Activated CD4-positive, alpha-beta memory T cell treated with anti-CD3 and anti-CD28 coated beads, Interleukin-2, amount 10 ng/mL, durations not matched to agents 7 days and 5 days (primary cell): ENCODE data around the gene ZNF662. TPM values are rescaled to one million over a fixed set of nuclear protein-coding genes. Genes with fewer than 3 reads are reported as not detected.

Source experiments
- CTCF ChIA-PET: fragments of 350-600 bp; sonication (Branson Sonifier 250); formaldehyde crosslinking; loops from one replicate; lab custom pipeline; 2021; ENCODE audit warnings: antibody characterized with exemption, inconsistent platforms; lab: Charles Lee
- POLR2A ChIA-PET: fragments of 350-600 bp; sonication (Branson Sonifier 250); formaldehyde crosslinking; loops from one replicate; lab custom pipeline; 2021; ENCODE audit warnings: antibody characterized with exemption; lab: Charles Lee
- DNase-seq: peaks from one replicate; pipeline ENCODE4 v3.0.0-alpha.2; 2020
- H3K27ac Mint-ChIP-seq: one replicate; pipeline ENCODE4 v1.8.0; 2021; ENCODE audit warnings: mild to moderate bottlenecking, mixed read lengths
- H3K27me3 Mint-ChIP-seq: one replicate; pipeline ENCODE4 v1.8.0; 2021; ENCODE audit warnings: mixed read lengths
- H3K36me3 Mint-ChIP-seq: one replicate; pipeline ENCODE4 v1.8.0; 2021; ENCODE audit warnings: low read depth, mixed read lengths
- H3K4me1 Mint-ChIP-seq: one replicate; pipeline ENCODE4 v1.8.0; 2021; ENCODE audit warnings: mixed read lengths
- H3K4me3 Mint-ChIP-seq: one replicate; pipeline ENCODE4 v1.8.0; 2021; ENCODE audit warnings: mild to moderate bottlenecking, mixed read lengths
- H3K9me3 Mint-ChIP-seq: one replicate; pipeline ENCODE4 v1.8.0; 2021; ENCODE audit warnings: mixed read lengths
- total RNA-seq, 2 experiments: library from RNA; stranded (reverse); gene quantifications; one replicate each; pipeline ENCODE4 v1.2.3, GENCODE V29; 2021

ZNF662 gene
- under 1 TPM; 0.10 to 0.40 TPM for total RNA-seq

DNA sequence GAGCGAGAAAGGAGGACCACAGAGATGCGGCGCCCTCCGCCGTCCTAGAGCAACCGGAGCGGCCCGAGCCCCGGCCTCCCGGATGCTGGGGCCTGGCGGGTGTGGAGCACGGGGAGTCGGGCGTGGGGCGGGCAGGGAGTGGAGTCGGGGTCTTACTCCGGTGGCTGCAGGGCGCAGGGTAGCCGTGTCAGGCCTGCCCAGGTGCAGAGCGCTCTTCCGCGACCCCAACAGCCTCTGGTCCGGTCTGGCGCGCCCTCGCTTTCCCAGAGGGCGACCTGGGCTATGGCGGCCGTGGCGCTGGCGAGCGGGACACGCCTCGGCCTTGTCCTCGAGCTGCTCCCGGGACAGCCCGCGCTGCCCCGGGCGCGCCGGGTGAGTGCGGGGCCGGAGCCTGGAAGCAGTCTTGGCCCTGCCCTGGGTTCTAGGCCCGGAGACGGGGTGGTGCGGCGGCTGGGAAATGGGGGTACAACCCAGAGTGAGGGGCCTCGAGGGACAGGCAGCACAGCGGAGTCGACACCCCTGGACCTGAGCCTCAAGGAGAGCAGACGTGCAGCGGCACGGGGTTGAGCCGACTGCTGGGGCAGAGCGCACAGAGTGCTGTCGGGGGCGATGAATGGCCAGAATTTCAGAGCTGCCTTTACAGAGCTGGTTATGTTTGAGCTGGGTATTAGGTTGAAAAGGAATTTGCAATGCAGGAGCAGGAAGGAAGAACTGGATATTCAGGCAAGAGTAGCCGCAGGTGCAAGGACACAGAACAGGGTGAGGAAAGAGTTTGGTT is at the start of gene ZNF662:
TSS of gene ZNF662 (plus strand) at position 73 of the 778 bp plus-strand sequence. CDS start 1,973 bp downstream, outside the sequence.
- Mint-ChIP-seq H3K27me3 (peaks cover 39% of the 10 kb centered on the region), H3K27ac (no peak within 1 kb of the TSS), H3K4me3 (peak within 1 kb of the TSS; percentile 0), H3K4me1 (peaks cover 20% of the 10 kb centered on the region), H3K36me3 (peaks cover 44% of the 10 kb centered on the region), H3K9me3 (peaks cover 44% of the 10 kb centered on the region)
- no peak for DNase-seq
- POLR2A ChIA-PET: no interaction called here
- CTCF ChIA-PET: no interaction called here

DNA sequence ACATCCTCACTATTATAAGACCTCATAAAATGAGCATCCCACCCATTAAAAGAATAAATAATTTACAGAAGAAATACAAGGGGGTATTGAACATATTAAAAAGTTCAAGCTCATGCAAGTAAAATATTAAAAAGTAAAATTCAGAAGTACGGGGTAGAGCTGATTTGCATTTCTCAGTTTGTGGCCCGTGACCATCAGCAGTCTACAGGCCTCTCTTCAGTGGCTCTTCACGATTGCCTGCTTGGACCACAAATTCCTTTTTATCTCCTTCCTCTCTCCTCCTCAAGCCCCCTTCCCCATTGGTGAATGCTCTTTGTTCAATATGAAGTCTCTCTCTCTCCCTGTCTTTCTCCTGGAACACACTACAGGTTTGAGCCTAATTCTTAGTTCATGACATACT is 49.4 kb upstream of the ZNF662 start:
- H3K27ac Mint-ChIP-seq: no peak overlapping the region
- CTCF ChIA-PET: interaction anchor here (1.0 kb wide), 1 partner anchor 25 kb away, joined by 3 read pairs; no protein-coding TSS in a partner anchor
- no peaks in the 10 kb centered on the region for H3K9me3 Mint-ChIP-seq
- peaks cover 3% of the 10 kb centered on the region for H3K4me1 Mint-ChIP-seq
- DNase-seq: no peak
- POLR2A ChIA-PET: no interaction called here
- H3K4me3 Mint-ChIP-seq: no peak overlapping the region
- H3K27me3 Mint-ChIP-seq: peaks cover 30% of the 10 kb centered on the region
- no peaks in the 10 kb centered on the region for H3K36me3 Mint-ChIP-seq

DNA sequence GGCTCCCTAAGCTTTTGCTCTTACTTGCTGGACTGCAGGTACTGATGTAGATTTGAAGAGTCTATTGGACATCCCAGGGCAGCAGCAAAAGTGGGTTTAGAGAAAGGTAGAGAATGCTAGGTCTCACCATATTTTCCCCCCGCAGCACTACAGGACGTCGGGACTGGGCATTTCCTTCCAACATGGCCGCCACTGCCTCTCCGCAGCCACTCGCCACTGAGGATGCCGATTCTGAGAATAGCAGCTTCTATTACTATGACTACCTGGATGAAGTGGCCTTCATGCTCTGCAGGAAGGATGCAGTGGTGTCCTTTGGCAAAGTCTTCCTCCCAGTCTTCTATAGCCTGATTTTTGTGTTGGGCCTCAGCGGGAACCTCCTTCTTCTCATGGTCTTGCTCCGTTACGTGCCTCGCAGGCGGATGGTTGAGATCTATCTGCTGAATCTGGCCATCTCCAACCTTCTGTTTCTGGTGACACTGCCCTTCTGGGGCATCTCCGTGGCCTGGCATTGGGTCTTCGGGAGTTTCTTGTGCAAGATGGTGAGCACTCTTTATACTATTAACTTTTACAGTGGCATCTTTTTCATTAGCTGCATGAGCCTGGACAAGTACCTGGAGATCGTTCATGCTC is 41.5 kb upstream of the ZNF662 start:
- no peaks in the 10 kb centered on the region for H3K9me3 Mint-ChIP-seq
- H3K27me3 Mint-ChIP-seq: peaks cover 31% of the 10 kb centered on the region
- ChIA-PET POLR2A (no interaction called here), CTCF (no interaction called here)
- no peak overlapping the region for H3K4me3 Mint-ChIP-seq
- DNase-seq: no peak
- no peaks in the 10 kb centered on the region for H3K4me1 Mint-ChIP-seq
- no peak overlapping the region for H3K27ac Mint-ChIP-seq
- no peaks in the 10 kb centered on the region for H3K36me3 Mint-ChIP-seq

DNA sequence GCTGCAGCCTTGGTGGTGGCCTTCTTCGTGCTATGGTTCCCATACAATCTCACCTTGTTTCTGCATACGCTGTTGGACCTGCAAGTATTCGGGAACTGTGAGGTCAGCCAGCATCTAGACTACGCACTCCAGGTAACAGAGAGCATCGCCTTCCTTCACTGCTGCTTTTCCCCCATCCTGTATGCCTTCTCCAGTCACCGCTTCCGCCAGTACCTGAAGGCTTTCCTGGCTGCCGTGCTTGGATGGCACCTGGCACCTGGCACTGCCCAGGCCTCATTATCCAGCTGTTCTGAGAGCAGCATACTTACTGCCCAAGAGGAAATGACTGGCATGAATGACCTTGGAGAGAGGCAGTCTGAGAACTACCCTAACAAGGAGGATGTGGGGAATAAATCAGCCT is 40.7 kb upstream of the ZNF662 start:
- no peak for DNase-seq
- Mint-ChIP-seq H3K27ac (no peak overlapping the region), H3K4me1 (no peaks in the 10 kb centered on the region), H3K9me3 (no peaks in the 10 kb centered on the region), H3K36me3 (no peaks in the 10 kb centered on the region), H3K27me3 (peaks cover 26% of the 10 kb centered on the region), H3K4me3 (no peak overlapping the region)
- CTCF ChIA-PET: no interaction called here
- POLR2A ChIA-PET: no interaction called here

DNA sequence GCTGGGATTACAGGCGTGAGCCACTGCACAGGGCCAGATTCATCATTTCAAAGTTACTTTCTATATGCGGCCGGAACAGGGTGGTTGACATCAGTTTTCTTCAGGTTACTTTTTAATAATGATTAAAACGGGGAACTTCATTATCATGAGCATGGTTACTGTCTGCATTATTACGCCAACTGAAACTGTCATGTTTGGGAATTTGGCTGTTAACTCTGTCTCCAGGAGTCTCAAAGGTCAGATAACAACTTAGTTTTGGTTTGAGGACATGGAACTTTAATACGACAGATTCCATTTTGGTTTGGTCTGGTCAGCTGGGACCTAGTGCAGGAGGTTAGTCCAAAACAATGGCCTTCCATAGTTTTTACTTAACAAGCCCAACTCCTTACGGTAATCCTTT is 38.8 kb upstream of the ZNF662 start:
- POLR2A ChIA-PET: no interaction called here

DNA sequence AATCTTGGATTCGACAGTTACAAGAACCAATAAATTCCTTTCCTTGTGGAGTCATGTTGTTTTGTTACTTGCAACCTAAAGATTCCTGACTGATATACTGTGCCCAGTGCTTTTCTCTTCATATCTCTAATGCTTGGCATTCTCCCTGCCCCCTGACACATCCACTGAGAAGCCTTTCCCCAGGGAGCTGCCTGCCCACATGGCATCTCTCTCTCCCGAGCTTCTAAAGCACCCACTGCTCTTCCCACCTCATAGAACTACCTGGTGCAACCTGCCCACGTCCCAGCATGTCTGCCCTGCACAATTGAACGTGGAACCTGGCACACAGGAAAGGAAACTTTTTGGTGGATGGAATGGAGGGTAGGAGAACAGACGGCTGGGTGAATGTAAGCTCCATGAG is 37.1 kb upstream of the ZNF662 start:
- Mint-ChIP-seq H3K27ac (no peak overlapping the region), H3K4me1 (no peaks in the 10 kb centered on the region), H3K9me3 (no peaks in the 10 kb centered on the region), H3K27me3 (peaks cover 7% of the 10 kb centered on the region), H3K36me3 (no peaks in the 10 kb centered on the region), H3K4me3 (no peak overlapping the region)
- POLR2A ChIA-PET: no interaction called here
- DNase-seq: no peak
- CTCF ChIA-PET: interaction anchor here (1.1 to 1.3 kb wide), 2 partner anchors 12 to 89 kb away, joined by 3 to 5 read pairs; no protein-coding TSS in a partner anchor

More for the DNA sequence above, 38.8 kb upstream of the ZNF662 start:
- Mint-ChIP-seq H3K36me3 (no peaks in the 10 kb centered on the region), H3K4me3 (no peak overlapping the region), H3K9me3 (no peaks in the 10 kb centered on the region), H3K27ac (no peak overlapping the region), H3K27me3 (peaks cover 9% of the 10 kb centered on the region), H3K4me1 (no peaks in the 10 kb centered on the region)
- no peak for DNase-seq
- CTCF ChIA-PET: no interaction called here

DNA sequence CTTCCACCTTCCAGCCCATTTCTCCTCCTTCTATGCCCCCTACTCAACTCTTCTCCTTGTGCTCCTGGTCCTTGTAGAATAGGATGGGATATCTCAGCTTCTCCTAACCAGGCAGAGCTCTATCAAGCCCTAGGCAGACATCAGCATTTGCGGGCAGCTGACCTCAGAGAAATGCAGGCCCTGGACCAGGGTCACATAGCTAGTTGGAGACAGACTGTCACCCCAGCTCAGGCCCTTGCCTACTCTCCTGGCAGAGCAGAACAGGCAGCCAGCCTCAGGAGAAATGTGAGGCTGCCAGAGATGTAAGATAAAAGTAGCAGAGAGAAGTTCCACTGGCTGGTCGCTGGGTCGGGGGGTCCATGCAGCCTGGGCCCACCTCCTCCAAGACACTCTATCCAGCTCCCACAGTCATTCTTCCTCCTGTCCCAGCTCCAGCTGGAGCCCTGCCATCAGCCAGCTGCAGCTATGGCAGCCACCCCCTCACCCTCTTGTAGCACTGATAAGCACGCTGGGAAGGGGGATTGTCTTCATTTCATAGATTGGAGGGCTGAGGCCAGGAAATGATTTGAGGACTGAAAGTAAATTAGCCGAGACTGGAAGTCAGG is 34.2 kb upstream of the ZNF662 start:
- Mint-ChIP-seq H3K36me3 (no peaks in the 10 kb centered on the region), H3K4me3 (no peak overlapping the region), H3K27me3 (peaks cover 10% of the 10 kb centered on the region), H3K27ac (no peak overlapping the region), H3K4me1 (no peaks in the 10 kb centered on the region), H3K9me3 (no peaks in the 10 kb centered on the region)
- no peak for DNase-seq
- CTCF ChIA-PET: no interaction called here
- POLR2A ChIA-PET: interaction anchor here (1.2 kb wide), 1 partner anchor 9 kb away, joined by 3 read pairs; no protein-coding TSS in a partner anchor

DNA sequence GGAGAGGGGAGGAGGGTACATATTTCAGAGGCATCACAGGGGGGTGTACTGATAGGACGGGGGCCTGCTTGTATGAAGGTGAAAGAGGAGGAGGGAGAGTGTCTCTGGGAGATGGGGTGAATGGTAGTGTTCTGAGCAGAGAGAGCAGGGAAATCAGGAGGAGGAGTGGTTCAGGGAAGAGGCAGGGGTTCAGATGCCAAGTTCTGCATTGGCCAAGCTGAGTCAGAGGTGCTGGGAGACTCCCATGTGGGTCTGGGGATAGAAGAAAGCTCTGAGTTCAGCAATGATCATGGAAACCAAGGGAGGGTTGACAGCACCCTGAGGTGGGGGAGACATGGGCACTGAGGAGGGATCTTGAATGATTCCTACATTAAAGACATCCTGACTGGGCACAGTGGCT is 33.2 kb upstream of the ZNF662 start:
- POLR2A ChIA-PET: no interaction called here
- H3K9me3 Mint-ChIP-seq: no peaks in the 10 kb centered on the region
- H3K27me3 Mint-ChIP-seq: peaks cover 10% of the 10 kb centered on the region
- no peak overlapping the region for H3K4me3 Mint-ChIP-seq
- CTCF ChIA-PET: no interaction called here
- no peak overlapping the region for H3K27ac Mint-ChIP-seq
- no peaks in the 10 kb centered on the region for H3K36me3 Mint-ChIP-seq
- DNase-seq: no peak
- no peaks in the 10 kb centered on the region for H3K4me1 Mint-ChIP-seq

DNA sequence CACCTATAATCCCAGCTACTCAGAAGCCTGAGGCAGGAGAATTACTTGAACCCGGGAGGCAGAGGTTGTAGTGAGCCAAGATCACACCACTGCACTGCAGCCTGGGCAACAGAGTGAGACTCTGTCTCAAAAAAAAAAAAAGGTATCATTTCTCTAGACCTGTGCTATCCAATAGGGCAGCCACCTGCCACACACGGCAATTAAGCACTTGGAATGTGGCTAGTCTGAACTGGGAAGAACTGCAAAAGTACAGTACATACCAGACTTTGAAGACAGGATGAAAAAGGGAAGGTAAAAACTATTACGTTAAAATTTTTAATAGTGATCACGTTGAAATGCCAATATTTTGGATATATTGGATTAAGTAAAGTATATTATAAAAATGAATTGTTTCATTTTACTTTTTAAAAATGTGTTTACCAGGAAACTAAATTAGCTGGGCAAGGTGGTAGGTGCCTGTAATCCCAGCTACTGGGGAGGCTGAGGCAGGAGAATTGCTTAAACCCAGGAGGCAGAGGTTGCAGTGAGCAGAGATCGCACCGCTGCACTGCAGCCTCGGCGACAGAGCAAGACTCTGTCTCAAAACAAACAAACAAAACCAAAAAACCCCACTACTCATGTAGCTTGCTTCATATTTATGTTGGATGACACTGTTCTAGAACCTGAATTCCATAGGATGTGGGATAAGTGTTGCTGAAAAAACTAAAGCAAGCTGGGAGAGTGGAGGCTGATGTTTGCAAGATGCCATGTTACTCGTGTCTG is 32.5 kb upstream of the ZNF662 start:
- H3K27me3 Mint-ChIP-seq: peaks cover 12% of the 10 kb centered on the region
- no peak overlapping the region for H3K27ac Mint-ChIP-seq
- ChIA-PET POLR2A (no interaction called here), CTCF (no interaction called here)
- no peak for DNase-seq
- H3K36me3 Mint-ChIP-seq: no peaks in the 10 kb centered on the region
- no peaks in the 10 kb centered on the region for H3K9me3 Mint-ChIP-seq
- no peaks in the 10 kb centered on the region for H3K4me1 Mint-ChIP-seq
- no peak overlapping the region for H3K4me3 Mint-ChIP-seq

DNA sequence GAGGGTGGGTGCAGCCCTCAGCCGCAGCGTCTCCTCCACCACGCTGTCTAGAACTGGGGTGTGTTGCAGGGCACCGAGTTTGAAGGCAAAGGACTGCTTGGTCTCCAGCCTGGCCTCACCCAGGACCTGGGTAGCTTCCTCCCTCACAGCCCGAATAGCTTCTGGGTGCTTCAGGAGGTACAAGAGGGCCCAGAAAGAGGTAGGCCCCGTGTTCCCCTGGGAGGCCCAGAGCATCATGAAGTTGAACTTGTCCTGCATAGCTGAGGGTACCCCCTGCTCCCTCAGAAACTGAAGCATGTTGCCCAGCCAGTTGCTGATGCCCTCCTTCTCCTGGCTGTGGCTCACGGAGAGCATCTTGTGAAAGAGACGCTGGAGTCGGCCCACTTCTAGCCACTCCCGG is 31.2 kb upstream of the ZNF662 start:
- H3K4me1 Mint-ChIP-seq: peaks cover 2% of the 10 kb centered on the region
- no peak overlapping the region for H3K27ac Mint-ChIP-seq
- H3K27me3 Mint-ChIP-seq: peaks cover 18% of the 10 kb centered on the region
- POLR2A ChIA-PET: no interaction called here
- no peaks in the 10 kb centered on the region for H3K9me3 Mint-ChIP-seq
- H3K36me3 Mint-ChIP-seq: no peaks in the 10 kb centered on the region
- CTCF ChIA-PET: interaction anchor here (1.9 kb wide), 1 partner anchor 44 kb away, joined by 6 read pairs; no protein-coding TSS in a partner anchor
- H3K4me3 Mint-ChIP-seq: no peak overlapping the region
- no peak for DNase-seq

DNA sequence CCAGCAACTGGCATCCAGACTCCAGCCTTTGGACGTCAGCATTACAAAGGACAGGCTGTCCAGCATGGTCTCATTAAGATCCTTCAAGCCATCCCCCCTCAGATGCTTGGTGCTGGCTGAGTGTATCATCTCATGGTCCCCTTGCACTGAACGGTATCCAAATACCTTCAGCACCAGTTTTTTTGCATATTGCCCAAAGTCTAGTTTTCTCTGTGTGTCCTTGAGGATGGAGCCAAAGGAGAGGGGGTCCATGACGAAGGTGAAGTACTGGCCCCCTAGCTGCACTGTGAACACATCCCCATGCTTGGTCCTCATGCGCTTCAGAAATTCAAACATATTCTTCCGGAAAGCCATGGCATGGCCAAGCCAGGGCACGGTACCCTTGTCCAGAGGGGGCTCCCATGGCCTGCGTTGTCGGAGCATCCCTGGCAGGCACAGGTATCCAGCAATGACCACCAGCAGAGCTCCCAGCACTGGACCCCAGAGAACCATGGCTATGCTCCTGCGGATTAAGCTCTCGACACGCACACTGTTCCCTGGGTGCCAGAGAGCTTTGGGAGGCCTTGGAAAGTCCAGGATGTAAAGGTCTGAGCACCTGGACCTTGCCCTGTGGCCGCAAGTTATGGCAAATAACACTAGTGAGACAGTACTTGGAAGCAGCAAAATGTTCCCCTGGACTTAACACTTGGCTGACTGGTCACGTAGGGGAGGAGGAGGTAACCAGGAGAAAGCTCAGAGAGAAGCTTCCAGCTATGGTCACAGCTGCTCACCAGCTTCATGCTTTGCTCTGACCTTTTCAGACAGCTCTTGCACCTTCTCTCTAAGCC is 30.4 kb upstream of the ZNF662 start, which contains the start of gene CYP8B1:
TSS of gene CYP8B1 (minus strand) at position 555 of the 827 bp plus-strand sequence. CDS start at position 492, 63 bp downstream.
- no peak for DNase-seq
- Mint-ChIP-seq H3K4me1 (peaks cover 5% of the 10 kb centered on the region), H3K27ac (no peak within 1 kb of the TSS), H3K4me3 (no peak within 1 kb of the TSS), H3K9me3 (no peaks in the 10 kb centered on the region), H3K36me3 (no peaks in the 10 kb centered on the region), H3K27me3 (peaks cover 18% of the 10 kb centered on the region)
- CTCF ChIA-PET: interaction anchor here (1.1 to 1.9 kb wide), 2 partner anchors 45 to 95 kb away, joined by 3 to 6 read pairs; no protein-coding TSS in a partner anchor
- POLR2A ChIA-PET: interaction anchor here (1.0 kb wide), 1 partner anchor 118 kb away, joined by 3 read pairs; no protein-coding TSS in a partner anchor

DNA sequence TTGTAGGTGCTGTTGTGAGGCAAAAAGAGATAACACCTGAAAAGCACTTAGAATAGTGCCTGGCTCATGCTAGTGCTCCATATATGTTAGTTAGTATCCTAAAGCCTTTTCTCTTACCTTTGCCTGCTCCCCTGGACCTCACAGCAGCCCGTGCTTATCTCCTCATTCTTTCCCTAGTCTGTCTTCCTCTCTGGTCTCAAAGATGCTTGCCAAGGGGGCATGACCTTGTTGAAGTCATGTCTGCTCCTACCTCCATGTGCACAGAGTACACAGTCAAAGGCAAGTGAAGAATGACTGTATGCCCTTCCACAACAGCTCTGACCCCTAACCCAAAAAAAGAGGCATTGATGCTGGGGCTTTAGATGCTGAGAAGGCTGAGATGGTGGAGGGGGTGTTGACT is 29.5 kb upstream of the ZNF662 start:
- ChIA-PET CTCF (interaction anchor here (1.1 kb wide), 1 partner anchor 96 kb away, joined by 3 read pairs; no protein-coding TSS in a partner anchor), POLR2A (no interaction called here)
- no peak for DNase-seq
- Mint-ChIP-seq H3K27me3 (peaks cover 18% of the 10 kb centered on the region), H3K9me3 (no peaks in the 10 kb centered on the region), H3K4me1 (peaks cover 11% of the 10 kb centered on the region), H3K27ac (no peak overlapping the region), H3K36me3 (no peaks in the 10 kb centered on the region), H3K4me3 (no peak overlapping the region)
